DND-41 (cell line): ENCODE measurements around the gene ZMIZ2.
A peak's percentile ranks its signal among the peaks of the same experiment; 100 is the strongest.

ENCODE experiments used
- ATAC-seq: fragments of 200-7000 bp; cut with Tn5 transposase; 3 replicates; pipeline ENCODE4 v1.9.1; 2021; ENCODE audit warnings: low read depth; ENCODE audit not compliant: insufficient read depth
- DNase-seq: peaks from one replicate; pipeline ENCODE4 v3.0.0-alpha.2; 2020
- H2AFZ ChIP-seq: 2 replicates; pipeline ENCODE4 v1.6.0; 2012; ENCODE audit warnings: low read depth, low read length
- H3K27ac ChIP-seq: 2 replicates; pipeline ENCODE4 v1.5.1; 2012; ENCODE audit warnings: low read length, inconsistent platforms
- H3K27me3 ChIP-seq: fragments of 200-600 bp; sonication (generic); 2 replicates; pipeline ENCODE4 v1.6.0; 2012; ENCODE audit warnings: low read length, mild to moderate bottlenecking, inconsistent platforms; ENCODE audit not compliant: insufficient read depth, poor library complexity
- H3K36me3 ChIP-seq: 2 replicates; pipeline ENCODE4 v1.5.1; 2012; ENCODE audit warnings: low read length, inconsistent platforms; ENCODE audit not compliant: insufficient read depth
- H3K4me1 ChIP-seq: 2 replicates; pipeline ENCODE4 v1.5.1; 2012; ENCODE audit warnings: mild to moderate bottlenecking, low read length; ENCODE audit not compliant: insufficient read depth
- H3K4me2 ChIP-seq: 2 replicates; pipeline ENCODE4 v1.6.0; 2012; ENCODE audit warnings: mild to moderate bottlenecking, moderate library complexity, low read length, inconsistent platforms; ENCODE audit not compliant: insufficient read depth
- H3K4me3 ChIP-seq, 2 experiments: fragments of 200-600 bp in 1 of 2; shearing (Covaris generic) in 1 of 2; 2 replicates each; pipeline ENCODE4 v1.5.1; 2012 to 2016; ENCODE audit warnings: inconsistent platforms in 2 of 2, low read length in 2 of 2, mild to moderate bottlenecking in 2 of 2, low read depth in 1 of 2, moderate library complexity in 1 of 2
- H3K79me2 ChIP-seq: 2 replicates; pipeline ENCODE4 v1.6.0; 2012; ENCODE audit warnings: low read length, inconsistent platforms; ENCODE audit not compliant: insufficient read depth
- H3K9ac ChIP-seq: 2 replicates; pipeline ENCODE4 v1.6.0; 2012; ENCODE audit warnings: low read depth, mild to moderate bottlenecking, inconsistent platforms, low read length, moderate library complexity
- H3K9me3 ChIP-seq: 2 replicates; pipeline ENCODE4 v1.5.1; 2012; ENCODE audit warnings: low read length, moderate library complexity, mild to moderate bottlenecking, inconsistent platforms; ENCODE audit not compliant: insufficient read depth, severe bottlenecking
- H4K20me1 ChIP-seq: 2 replicates; pipeline ENCODE4 v1.6.0; 2012; ENCODE audit warnings: low read length; ENCODE audit not compliant: insufficient read depth
- CTCF ChIP-seq: IDR thresholded peaks from 2 replicates; pipeline ENCODE4 v1.5.1; 2012; ENCODE audit warnings: borderline replicate concordance, low read length, moderate library complexity, mild to moderate bottlenecking; ENCODE audit not compliant: poor library complexity, severe bottlenecking; ENCODE audit errors: extremely low read depth
- EZH2 ChIP-seq: IDR thresholded peaks from 3 replicates; pipeline ENCODE4 v1.6.1; 2012; ENCODE audit warnings: borderline replicate concordance, low read depth, mild to moderate bottlenecking, moderate library complexity, low read length, inconsistent platforms; ENCODE audit not compliant: severe bottlenecking

Gene ZMIZ2

GRCh38 chr7:44711528-44711927 lies 37.1 kb upstream of the ZMIZ2 start:
- Histone ChIP-seq H3K4me3 (no peak overlapping the region), H3K36me3 (peaks cover 29% of the 10 kb centered on the region), H4K20me1 (no peaks in the 10 kb centered on the region), H3K27me3 (no peaks in the 10 kb centered on the region), H2AFZ (no peak overlapping the region), H3K4me1 (no peaks in the 10 kb centered on the region), H3K9ac (no peak overlapping the region), H3K4me2 (no peak overlapping the region), H3K9me3 (no peaks in the 10 kb centered on the region), H3K79me2 (no peaks in the 10 kb centered on the region), H3K27ac (no peak overlapping the region)
- ATAC-seq = no peak
- TF ChIP-seq EZH2 (no peak), CTCF (no peak)
- no peak for DNase-seq

- TF ChIP-seq EZH2 (no peak), CTCF (no peak)
- Histone ChIP-seq H3K4me3 (no peak overlapping the region), H3K79me2 (no peaks in the 10 kb centered on the region), H3K27ac (no peak overlapping the region), H3K9me3 (no peaks in the 10 kb centered on the region), H4K20me1 (no peaks in the 10 kb centered on the region), H3K4me1 (no peaks in the 10 kb centered on the region), H3K9ac (no peak overlapping the region), H2AFZ (no peak overlapping the region), H3K36me3 (peaks cover 25% of the 10 kb centered on the region), H3K4me2 (no peak overlapping the region), H3K27me3 (no peaks in the 10 kb centered on the region)
- peak; percentile 29; the same call in 1 of the 3 replicates for ATAC-seq
- no peak for DNase-seq
These were observed 36.6 kb upstream of the ZMIZ2 start for GRCh38 chr7:44712012-44712411.

- DNase-seq (no peak), ATAC-seq (no peak)
- TF ChIP-seq CTCF = no peak
- no peak for TF ChIP-seq EZH2
- Histone ChIP-seq H3K79me2 (no peaks in the 10 kb centered on the region), H3K9ac (no peak overlapping the region), H4K20me1 (no peaks in the 10 kb centered on the region), H2AFZ (no peak overlapping the region), H3K27ac (no peak overlapping the region), H3K9me3 (no peaks in the 10 kb centered on the region), H3K4me3 (no peak overlapping the region), H3K4me2 (no peak overlapping the region), H3K4me1 (no peaks in the 10 kb centered on the region), H3K36me3 (peaks cover 14% of the 10 kb centered on the region), H3K27me3 (no peaks in the 10 kb centered on the region)
These were observed 35.5 kb upstream of the ZMIZ2 start for GRCh38 chr7:44713141-44713540.
